Mucosa of rectum (tissue), 2 donors: Measurements from ENCODE around the gene FAT1.
A peak's percentile ranks its signal among the peaks of the same experiment; 100 is the strongest.
"Not testable (repeated sequence)": the region's sequence is repeated elsewhere in the genome, so short reads cannot be mapped to it uniquely, and the experiment has no call there.

ENCODE experiments used
- H3K27ac ChIP-seq, 2 donors: one replicate each; pipeline ENCODE4 v1.7.0; 2013; ENCODE audit warnings: inconsistent platforms in 2 of 2, low read depth in 2 of 2, low read length in 2 of 2
- H3K27me3 ChIP-seq, 2 donors: one replicate each; pipeline ENCODE4 v1.7.0; 2013; ENCODE audit warnings: low read length in 2 of 2; ENCODE audit not compliant: control insufficient read depth in 2 of 2, insufficient read depth in 2 of 2
- H3K36me3 ChIP-seq, 2 donors: one replicate each; pipeline ENCODE4 v1.7.0; 2013; ENCODE audit warnings: low read length in 2 of 2; ENCODE audit not compliant: control insufficient read depth in 2 of 2, insufficient read depth in 2 of 2
- H3K4me1 ChIP-seq, 2 donors: one replicate each; pipeline ENCODE4 v1.7.0; 2013; ENCODE audit warnings: low read length in 2 of 2, mild to moderate bottlenecking in 1 of 2; ENCODE audit not compliant: control insufficient read depth in 2 of 2, insufficient read depth in 2 of 2
- H3K4me3 ChIP-seq, 2 donors: one replicate each; pipeline ENCODE4 v1.7.0; 2013; ENCODE audit warnings: low read length in 2 of 2
- H3K9ac ChIP-seq, 2 donors: one replicate each; pipeline ENCODE4 v1.7.0; 2013; ENCODE audit warnings: low read length in 2 of 2, low read depth in 1 of 2, mild to moderate bottlenecking in 1 of 2
- H3K9me3 ChIP-seq, 2 donors: one replicate each; pipeline ENCODE4 v1.7.0; 2013; ENCODE audit warnings: low read length in 2 of 2; ENCODE audit not compliant: control insufficient read depth in 2 of 2
- donor health status: healthy.
- donor health status: Normal muscosa, but diverticular disease.

The FAT1 gene

GRCh38 chr4:186666252-186666651, 57.4 kb downstream of the FAT1 start:
- peaks cover 3 to 19% of the 10 kb centered on the region in 2 donors for H3K4me1 ChIP-seq

GRCh38 chr4:186660403-186660802, 63.3 kb downstream of the FAT1 start:
- Histone ChIP-seq H3K27me3 (no peaks in the 10 kb centered on the region), H3K9ac (peak overlapping the region in 1 of 2 donors; percentile 42), H3K9me3 (no peaks in the 10 kb centered on the region), H3K4me3 (no peak overlapping the region), H3K27ac (peak overlapping the region; percentile 28 to 55), H3K4me1 (peaks cover 14 to 29% of the 10 kb centered on the region in 2 donors), H3K36me3 (peaks cover 18 to 20% of the 10 kb centered on the region in 2 donors)

More at GRCh38 chr4:186666252-186666651, 57.4 kb downstream of the FAT1 start:
- Histone ChIP-seq H3K27ac (no peak overlapping the region), H3K9ac (no peak overlapping the region), H3K4me3 (no peak overlapping the region), H3K9me3 (no peaks in the 10 kb centered on the region), H3K36me3 (peaks cover 13 to 14% of the 10 kb centered on the region in 2 donors), H3K27me3 (no peaks in the 10 kb centered on the region)

GRCh38 chr4:186659935-186660334, 63.7 kb downstream of the FAT1 start:
- peak overlapping the region; percentile 49 to 55 for H3K27ac ChIP-seq
- H3K4me1 ChIP-seq = peaks cover 14 to 29% of the 10 kb centered on the region in 2 donors

GRCh38 chr4:186659456-186659855, 64.2 kb downstream of the FAT1 start:
- Histone ChIP-seq H3K27ac (peak overlapping the region; percentile 49 to 55), H3K36me3 (peaks cover 18 to 20% of the 10 kb centered on the region in 2 donors), H3K4me1 (peaks cover 14 to 29% of the 10 kb centered on the region in 2 donors)
- not testable (repeated sequence) for H3K9me3 ChIP-seq, H3K4me3 ChIP-seq, H3K27me3 ChIP-seq, H3K9ac ChIP-seq

More at GRCh38 chr4:186659935-186660334, 63.7 kb downstream of the FAT1 start:
- peaks cover 18 to 20% of the 10 kb centered on the region in 2 donors for H3K36me3 ChIP-seq
- H3K9me3 ChIP-seq = no peaks in the 10 kb centered on the region
- peak overlapping the region in 1 of 2 donors; percentile 11 for H3K4me3 ChIP-seq
- H3K9ac ChIP-seq = peak overlapping the region in 1 of 2 donors; percentile 42
- H3K27me3 ChIP-seq = no peaks in the 10 kb centered on the region

GRCh38 chr4:186658657-186659056, 65.0 kb downstream of the FAT1 start:
- H3K4me1 ChIP-seq = peaks cover 14 to 29% of the 10 kb centered on the region in 2 donors
- H3K27ac ChIP-seq = no peak overlapping the region
- H3K36me3 ChIP-seq = peaks cover 18 to 20% of the 10 kb centered on the region in 2 donors
- H3K4me3 ChIP-seq = no peak overlapping the region
- H3K27me3 ChIP-seq = no peaks in the 10 kb centered on the region
- no peak overlapping the region for H3K9ac ChIP-seq
- no peaks in the 10 kb centered on the region for H3K9me3 ChIP-seq

GRCh38 chr4:186657764-186658163, 65.9 kb downstream of the FAT1 start:
- Histone ChIP-seq H3K9me3 (no peaks in the 10 kb centered on the region), H3K27ac (no peak overlapping the region), H3K27me3 (no peaks in the 10 kb centered on the region), H3K4me1 (peaks cover 14 to 29% of the 10 kb centered on the region in 2 donors), H3K36me3 (peaks cover 16 to 18% of the 10 kb centered on the region in 2 donors), H3K4me3 (no peak overlapping the region), H3K9ac (no peak overlapping the region)

- H3K27me3 ChIP-seq = no peaks in the 10 kb centered on the region
- peaks cover 2 to 8% of the 10 kb centered on the region in 2 donors for H3K4me1 ChIP-seq
- no peak overlapping the region for H3K27ac ChIP-seq
- H3K36me3 ChIP-seq = peaks cover 5 to 13% of the 10 kb centered on the region in 2 donors
- H3K9me3 ChIP-seq = no peaks in the 10 kb centered on the region
- H3K4me3 ChIP-seq = no peak overlapping the region
- H3K9ac ChIP-seq = no peak overlapping the region
Observed at GRCh38 chr4:186653969-186654368, 69.7 kb downstream of the FAT1 start.

- H3K4me1 ChIP-seq = no peaks in the 10 kb centered on the region
- H3K27ac ChIP-seq = no peak overlapping the region
- no peaks in the 10 kb centered on the region for H3K27me3 ChIP-seq
- no peaks in the 10 kb centered on the region for H3K9me3 ChIP-seq
- H3K4me3 ChIP-seq = no peak overlapping the region
- H3K9ac ChIP-seq = no peak overlapping the region
- peaks cover 9 to 23% of the 10 kb centered on the region in 2 donors for H3K36me3 ChIP-seq
Observed at GRCh38 chr4:186651624-186652023, 72.0 kb downstream of the FAT1 start.

GRCh38 chr4:186651181-186651603, 72.5 kb downstream of the FAT1 start:
- Histone ChIP-seq H3K36me3 (peaks cover 9 to 23% of the 10 kb centered on the region in 2 donors), H3K4me1 (no peaks in the 10 kb centered on the region), H3K9me3 (no peaks in the 10 kb centered on the region), H3K4me3 (no peak overlapping the region), H3K27ac (no peak overlapping the region), H3K27me3 (no peaks in the 10 kb centered on the region), H3K9ac (no peak overlapping the region)

GRCh38 chr4:186650401-186651180, 73.1 kb downstream of the FAT1 start:
- H3K4me3 ChIP-seq = no peak overlapping the region
- no peaks in the 10 kb centered on the region for H3K4me1 ChIP-seq
- peaks cover 9 to 20% of the 10 kb centered on the region in 2 donors for H3K36me3 ChIP-seq
- no peaks in the 10 kb centered on the region for H3K9me3 ChIP-seq
- no peaks in the 10 kb centered on the region for H3K27me3 ChIP-seq
- no peak overlapping the region for H3K27ac ChIP-seq
- no peak overlapping the region for H3K9ac ChIP-seq
